Endothelial cell of umbilical vein (primary cell): ENCODE measurements around the gene MEF2A. TPM values are rescaled to one million over a fixed set of nuclear protein-coding genes. Genes with fewer than 3 reads are reported as not detected.

ENCODE experiments used
- BruUV-seq: library from RNA; stranded (reverse); fragments of 400-500 nt; replicated peaks from 2 replicates; lab custom pipeline; 2021; lab: Mats Ljungman, UMichigan
- CTCF ChIA-PET: fragments of 300-600, 350-600 bp; sonication (Branson Sonifier 250); formaldehyde crosslinking; loops from one replicate; lab custom pipeline; 2021; ENCODE audit warnings: antibody characterized with exemption, inconsistent platforms; lab: Charles Lee
- POLR2A ChIA-PET: fragments of 300-600, 350-600 bp; sonication (Branson Sonifier 250); formaldehyde crosslinking; loops from one replicate; lab custom pipeline; 2021; ENCODE audit warnings: antibody characterized with exemption, inconsistent platforms; lab: Charles Lee
- DNase-seq: peaks from one replicate; pipeline ENCODE4 v3.0.0-alpha.2; 2011; ENCODE audit warnings: low read depth, low spot score
- FAIRE-seq: peaks from 2 replicates; lab custom pipeline; 2011; peaks lifted over from hg19 to GRCh38; lab: Jason Lieb, UNC
- H2AFZ ChIP-seq: 2 replicates; pipeline ENCODE4 v1.6.0; 2012; ENCODE audit warnings: low read depth, low read length, control low read depth, inconsistent platforms
- H3K27ac ChIP-seq: 2 replicates; pipeline ENCODE4 v1.5.1; 2011; ENCODE audit warnings: low read depth, mild to moderate bottlenecking, control low read depth, low read length, moderate library complexity; ENCODE audit not compliant: insufficient read depth
- H3K27me3 ChIP-seq, 2 experiments: 2 replicates each; pipeline versions ENCODE4 v1.6.0 to v1.6.1; 2011; ENCODE audit warnings: low read length in 2 of 2, mixed read lengths in 1 of 2; ENCODE audit not compliant: control insufficient read depth in 2 of 2, insufficient read depth in 2 of 2
- H3K36me3 ChIP-seq, 2 experiments: 2 replicates in 1 of 2; 3 replicates in 1 of 2; pipeline ENCODE4 v1.5.1; 2011; ENCODE audit warnings: low read length in 2 of 2, mild to moderate bottlenecking in 1 of 2, moderate library complexity in 1 of 2; ENCODE audit not compliant: control insufficient read depth in 2 of 2, insufficient read depth in 2 of 2; ENCODE audit errors: extremely low read depth in 1 of 2
- H3K4me1 ChIP-seq: 3 replicates; pipeline ENCODE4 v1.5.1; 2011; ENCODE audit warnings: mild to moderate bottlenecking, low read length; ENCODE audit not compliant: control insufficient read depth, insufficient read depth; ENCODE audit errors: extremely low read depth
- H3K4me2 ChIP-seq: 2 replicates; pipeline ENCODE4 v1.6.1; 2011; ENCODE audit warnings: low read length, control low read depth, mixed read lengths; ENCODE audit not compliant: insufficient read depth
- H3K4me3 ChIP-seq, 3 experiments: fragments of 200-600 bp in 1 of 3; sonication (generic), shearing (Covaris generic) in 1 of 3; replicated peaks in 1 of 3; 2 replicates each; pipeline ENCODE4 v1.5.1; 2011 to 2016; ENCODE audit warnings: control low read depth in 3 of 3, low read length in 3 of 3, mild to moderate bottlenecking in 2 of 3, inconsistent platforms in 1 of 3, low read depth in 1 of 3, moderate library complexity in 1 of 3; ENCODE audit not compliant: insufficient read depth in 1 of 3
- H3K79me2 ChIP-seq: 2 replicates; pipeline ENCODE4 v1.6.0; 2012; ENCODE audit warnings: low read length, inconsistent platforms; ENCODE audit not compliant: control insufficient read depth, insufficient read depth
- H3K9ac ChIP-seq: replicated peaks from 2 replicates; pipeline ENCODE3; 2011; ENCODE audit warnings: low read length, control low read depth; ENCODE audit not compliant: insufficient read depth; ENCODE audit errors: extremely low read depth
- H3K9me1 ChIP-seq: replicated peaks from 3 replicates; pipeline ENCODE4 v1.6.0; 2011; ENCODE audit warnings: mild to moderate bottlenecking, low read length; ENCODE audit not compliant: control insufficient read depth, insufficient read depth; ENCODE audit errors: extremely low read depth
- H3K9me3 ChIP-seq: replicated peaks from 2 replicates; pipeline ENCODE4 v1.5.1; 2012; ENCODE audit warnings: low read length, inconsistent platforms; ENCODE audit not compliant: control insufficient read depth, insufficient read depth
- H4K20me1 ChIP-seq: replicated peaks from 2 replicates; pipeline ENCODE3; 2011; ENCODE audit warnings: mild to moderate bottlenecking, low read length; ENCODE audit not compliant: control insufficient read depth, insufficient read depth; ENCODE audit errors: extremely low read depth
- EZH2 ChIP-seq: IDR thresholded peaks from 2 replicates; pipeline ENCODE4 v1.6.1; 2012; ENCODE audit warnings: borderline replicate concordance, low read depth, mild to moderate bottlenecking, moderate library complexity, low read length, inconsistent platforms; ENCODE audit not compliant: severe bottlenecking
- FOS ChIP-seq: IDR thresholded peaks from 2 replicates; pipeline ENCODE4 v1.6.1; 2011; ENCODE audit warnings: mild to moderate bottlenecking, low read length, moderate library complexity, borderline replicate concordance; ENCODE audit not compliant: insufficient read depth
- GATA2 ChIP-seq: IDR thresholded peaks from 2 replicates; pipeline ENCODE4 v1.7.0; 2011; ENCODE audit warnings: low read depth, mild to moderate bottlenecking, moderate library complexity, mixed read lengths, low read length; ENCODE audit not compliant: insufficient read length, insufficient read depth
- JUN ChIP-seq: IDR thresholded peaks from 2 replicates; pipeline ENCODE4 v1.6.1; 2011; ENCODE audit warnings: borderline replicate concordance, low read depth; ENCODE audit not compliant: insufficient read length, insufficient read depth
- MYC ChIP-seq: IDR thresholded peaks from one replicate; pipeline ENCODE4 v1.6.1; 2011; ENCODE audit warnings: mild to moderate bottlenecking, low read depth, low read length
- POLR2A ChIP-seq: IDR thresholded peaks from 2 replicates; pipeline ENCODE4 v1.6.1; 2012; ENCODE audit warnings: low read depth, mild to moderate bottlenecking, control low read depth, low read length
- POLR2AphosphoS5 ChIP-seq: IDR thresholded peaks from 2 replicates; pipeline ENCODE4 v1.6.1; 2012; ENCODE audit warnings: low read depth, mild to moderate bottlenecking, control low read depth, low read length, moderate library complexity; ENCODE audit not compliant: insufficient read depth
- dilution Hi-C: fragments of 300-500 bp; cut with MboI; formaldehyde crosslinking; loops from one replicate; pipeline ENCODE4 v1.15.0; 2019; ENCODE audit warnings: low sequenced_read_pairs; ENCODE audit not compliant: extremely low pct_ligation_motif_present
- intact Hi-C: fragments of 100-400 bp; cut with micrococcal nuclease; formaldehyde crosslinking; loops from one replicate; pipeline ENCODE4 v1.10.0; 2022
- polyA plus RNA-seq, 4 experiments: library from polyadenylated mRNA; depleted of rRNA in 3 of 4; stranded (reverse) in 3 of 4; unstranded in 1 of 4; fragments of >200 nt; gene quantifications; 2 replicates each; pipeline versions ENCODE4 v1.2.1 to v1.2.3, GENCODE V29; 2011 to 2012; ENCODE audit warnings: missing spikeins in 1 of 4
- total RNA-seq: library from RNA; stranded (reverse); gene quantifications from 2 replicates; pipeline ENCODE4 v1.2.3, GENCODE V29; 2021
- TF ChIP-seq, protein P1 (sequence below), 2 donors: IDR thresholded peaks; 1 replicate in 1 of 2; 2 replicates in 1 of 2; pipeline ENCODE4 v1.5.1; 2011; ENCODE audit warnings: low read length in 2 of 2, mild to moderate bottlenecking in 2 of 2, moderate library complexity in 2 of 2, control low read depth in 1 of 2, inconsistent platforms in 1 of 2, low read depth in 1 of 2; ENCODE audit not compliant: insufficient read depth in 1 of 2; ENCODE audit errors: extremely low read depth in 1 of 2
- TF ChIP-seq, protein P2 (sequence below): IDR thresholded peaks from 2 replicates; pipeline ENCODE4 v1.6.1; 2011; ENCODE audit not compliant: insufficient read depth, insufficient read length

The MEF2A gene
- total and polyA plus RNA-seq, 2 donors (not counting 3 experiments of a cell fraction or from before 2014, with no cell fraction given): 38.0 to 45.3 TPM

DNA sequence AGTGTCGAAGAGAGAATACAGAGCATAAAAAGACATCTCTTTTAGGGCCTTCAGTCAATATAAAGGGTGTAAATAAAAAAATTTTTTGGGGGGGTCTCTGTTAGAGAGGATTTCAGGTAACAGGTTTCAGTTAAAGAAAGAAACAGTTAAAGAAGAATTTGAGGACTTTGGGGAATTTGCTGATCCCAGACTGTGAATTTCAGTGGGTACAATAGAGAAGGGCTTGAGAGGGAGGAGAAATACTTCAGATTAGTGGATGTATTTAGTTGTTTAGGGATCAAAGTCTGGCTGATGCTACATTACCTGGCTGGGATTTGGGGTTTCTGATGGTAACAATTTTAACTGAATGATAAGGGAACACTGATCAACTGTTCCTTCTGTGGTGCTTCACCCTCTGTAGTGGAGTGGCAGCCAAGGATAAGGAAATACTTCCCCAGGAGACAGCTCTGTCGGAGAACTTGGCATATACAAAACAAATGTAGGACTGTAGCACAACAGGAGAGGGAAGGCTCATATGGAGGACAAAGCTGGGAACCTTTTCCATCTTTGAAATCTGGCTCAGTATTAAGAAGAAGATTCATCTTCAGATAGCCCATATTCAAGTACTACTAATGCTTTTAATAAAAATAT is 79.2 kb downstream of the MEF2A start:
- dilution Hi-C loops: no loop called here
- Histone ChIP-seq H2AFZ (no peak overlapping the region), H3K4me1 (no peaks in the 10 kb centered on the region), H3K79me2 (peaks cover 2% of the 10 kb centered on the region), H3K9ac (no peak overlapping the region), H3K36me3 (peaks cover 0 to 3% of the 10 kb centered on the region in 2 experiments), H3K4me3 (no peak overlapping the region), H3K9me3 (no peaks in the 10 kb centered on the region), H3K27me3 (no peaks in the 10 kb centered on the region), H4K20me1 (no peaks in the 10 kb centered on the region), H3K9me1 (no peaks in the 10 kb centered on the region), H3K27ac (no peak overlapping the region), H3K4me2 (no peak overlapping the region)
- ChIA-PET CTCF (interaction anchor here (1.0 kb wide), 1 partner anchor 236 kb away, joined by 3 read pairs; no protein-coding TSS in a partner anchor), POLR2A (no interaction called here)
- FAIRE-seq (no peak), DNase-seq (no peak)
- BruUV-seq: no TSS peak
- intact Hi-C loops: no loop called here
- TF ChIP-seq, protein P1, sequence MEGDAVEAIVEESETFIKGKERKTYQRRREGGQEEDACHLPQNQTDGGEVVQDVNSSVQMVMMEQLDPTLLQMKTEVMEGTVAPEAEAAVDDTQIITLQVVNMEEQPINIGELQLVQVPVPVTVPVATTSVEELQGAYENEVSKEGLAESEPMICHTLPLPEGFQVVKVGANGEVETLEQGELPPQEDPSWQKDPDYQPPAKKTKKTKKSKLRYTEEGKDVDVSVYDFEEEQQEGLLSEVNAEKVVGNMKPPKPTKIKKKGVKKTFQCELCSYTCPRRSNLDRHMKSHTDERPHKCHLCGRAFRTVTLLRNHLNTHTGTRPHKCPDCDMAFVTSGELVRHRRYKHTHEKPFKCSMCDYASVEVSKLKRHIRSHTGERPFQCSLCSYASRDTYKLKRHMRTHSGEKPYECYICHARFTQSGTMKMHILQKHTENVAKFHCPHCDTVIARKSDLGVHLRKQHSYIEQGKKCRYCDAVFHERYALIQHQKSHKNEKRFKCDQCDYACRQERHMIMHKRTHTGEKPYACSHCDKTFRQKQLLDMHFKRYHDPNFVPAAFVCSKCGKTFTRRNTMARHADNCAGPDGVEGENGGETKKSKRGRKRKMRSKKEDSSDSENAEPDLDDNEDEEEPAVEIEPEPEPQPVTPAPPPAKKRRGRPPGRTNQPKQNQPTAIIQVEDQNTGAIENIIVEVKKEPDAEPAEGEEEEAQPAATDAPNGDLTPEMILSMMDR (IDR thresholded peaks at IDR 0.05; ENCODE audit: extremely low read depth in 1 of 2, insufficient read depth in 1 of 2, low read depth in 1 of 2, low read length in 2 of 2): no peak
- TF ChIP-seq GATA2 (no peak), POLR2A (no peak), FOS (no peak), EZH2 (no peak), JUN (no peak), POLR2AphosphoS5 (no peak), MYC (no peak)
- TF ChIP-seq, protein P2, sequence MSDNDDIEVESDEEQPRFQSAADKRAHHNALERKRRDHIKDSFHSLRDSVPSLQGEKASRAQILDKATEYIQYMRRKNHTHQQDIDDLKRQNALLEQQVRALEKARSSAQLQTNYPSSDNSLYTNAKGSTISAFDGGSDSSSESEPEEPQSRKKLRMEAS: no peak
